ENCODE results near the gene SOWAHB. TPM values are rescaled to one million over a fixed set of nuclear protein-coding genes. Genes with fewer than 3 reads are reported as not detected.

The SOWAHB gene
- total and polyA plus RNA-seq, 2 of the 8 experiments (the other 6 are each of a cell fraction or from before 2014, with no cell fraction given): 0.15 to 0.65 TPM

DNA sequence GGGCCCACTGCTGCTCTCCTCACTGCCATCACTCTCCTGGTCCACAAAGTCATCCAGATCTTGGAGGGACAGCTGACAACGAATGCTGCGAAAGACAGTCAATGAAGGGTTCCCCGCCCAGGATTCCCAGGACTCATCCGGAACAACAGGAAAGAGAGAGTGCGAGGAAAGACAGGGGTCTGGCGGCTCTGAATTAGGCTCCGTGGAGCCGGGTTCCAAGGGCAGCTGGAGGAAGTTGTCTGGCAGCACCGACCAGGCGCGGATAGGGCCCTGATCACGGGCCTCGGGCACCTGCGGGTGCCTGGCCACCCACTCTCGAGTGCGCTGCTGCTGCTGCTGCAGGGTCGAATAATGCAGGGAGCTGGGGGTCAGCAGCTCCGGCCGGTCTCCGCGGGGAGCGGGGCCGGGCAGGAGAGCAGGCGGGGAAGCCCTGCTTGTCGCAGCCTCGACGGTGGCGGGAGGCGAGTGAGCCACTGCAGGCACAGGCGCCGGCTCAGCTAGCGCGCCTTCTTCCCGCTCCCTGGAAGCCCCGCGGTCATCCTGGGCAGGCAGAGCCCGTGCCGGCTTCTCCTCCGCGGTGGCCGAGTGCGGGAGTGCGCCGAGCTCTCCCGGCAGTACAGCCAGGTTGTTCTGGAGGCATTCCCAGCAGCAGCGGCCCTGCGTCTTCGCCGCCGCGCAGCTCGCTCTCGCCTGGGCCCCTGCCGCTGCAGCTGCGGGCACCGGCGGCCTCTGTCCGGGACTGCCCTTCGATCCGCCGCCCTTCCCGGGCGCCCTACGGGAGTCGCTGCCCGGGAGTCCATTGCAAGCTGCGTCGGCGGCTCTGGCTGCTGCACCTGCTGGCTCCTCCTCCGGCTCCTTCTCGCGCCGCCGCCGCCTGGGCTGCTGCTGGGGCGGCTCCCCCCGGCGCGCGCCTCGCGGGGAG lies 1.1 kb downstream of the SOWAHB start:
- H3K9ac ChIP-seq (replicated peaks in 1 of 4; ENCODE audit: extremely low read depth in 1 of 4, low read depth in 3 of 4, low read length in 3 of 4): no peak overlapping the region
- no peak overlapping the region for H2BK5ac ChIP-seq (ENCODE audit: low read depth, low read length)
- H3K79me2 ChIP-seq (ENCODE audit: control insufficient read depth in 1 of 2, insufficient read depth in 2 of 2, low read length in 2 of 2): no peaks in the 10 kb centered on the region
- no peaks in the 10 kb centered on the region for H3K36me3 ChIP-seq (ENCODE audit: control insufficient read depth in 2 of 4, insufficient read depth in 4 of 4, low read length in 3 of 4)
- 4% methylated on average over 62 of the region's 82 CpGs; no CpG with 5 or more reads in 1 of the 2 experiments for WGBS, 2 experiments (ENCODE audit: extremely low coverage in 1 of 2, insufficient coverage in 1 of 2, insufficient read length in 1 of 2, insufficient replicate concordance in 2 of 2, low coverage in 1 of 2, low lambda C conversion rate in 2 of 2, missing lambda C conversion rate in 1 of 2)
- H4K20me1 ChIP-seq (replicated peaks in 1 of 2; ENCODE audit: control insufficient read depth in 1 of 2, insufficient read depth in 2 of 2, low read length in 2 of 2): no peaks in the 10 kb centered on the region
- no peak overlapping the region for H3K23ac ChIP-seq (ENCODE audit: insufficient read length)
- peak overlapping the region; percentile 65 to 98 for H3K4me2 ChIP-seq (ENCODE audit: insufficient read depth in 1 of 2, low read depth in 2 of 2, low read length in 2 of 2)
- no peak overlapping the region for H3K27ac ChIP-seq (ENCODE audit: low read depth, low read length)
- FAIRE-seq: no peak
- H2AK5ac ChIP-seq (ENCODE audit: low read depth, low read length): no peak overlapping the region
- H3K4ac ChIP-seq (replicated peaks; ENCODE audit: insufficient read length, low read depth, low read length): no peak overlapping the region
- no peak overlapping the region for H4K5ac ChIP-seq (ENCODE audit: insufficient read length, low read depth, low read length)
- peaks cover 0 to 2% (median 2%) of the 10 kb centered on the region in 4 experiments; a peak in 5 of 7 replicates for H3K4me1 ChIP-seq (replicated peaks in 1 of 4; ENCODE audit: control insufficient read depth in 3 of 4, insufficient read depth in 4 of 4, low read length in 3 of 4)
- H2BK20ac ChIP-seq (ENCODE audit: low read length): no peak overlapping the region
- H2AFZ ChIP-seq (ENCODE audit: low read length): peak overlapping the region; percentile 77; the same call in 1 of the 2 replicates
- DNase-seq (ENCODE audit: low read depth in 1 of 2, low spot score in 2 of 2): no peak
- H3K18ac ChIP-seq (ENCODE audit: extremely low read depth, low read length): no peak overlapping the region
- H3K14ac ChIP-seq (ENCODE audit: insufficient read length): no peak overlapping the region
- no peak overlapping the region for H4K91ac ChIP-seq (replicated peaks; ENCODE audit: insufficient read length, low read length)
- H2BK15ac ChIP-seq (ENCODE audit: low read length): no peak overlapping the region
- no peak overlapping the region for H2BK120ac ChIP-seq (replicated peaks; ENCODE audit: low read depth, low read length)
- peaks cover 20 to 51% (median 44%) of the 10 kb centered on the region in 4 experiments for H3K27me3 ChIP-seq (replicated peaks in 1 of 4; ENCODE audit: control insufficient read depth in 3 of 4, extremely low read depth in 1 of 4, insufficient read depth in 3 of 4, low read length in 3 of 4)
- H3K79me1 ChIP-seq (ENCODE audit: low read depth, low read length): no peaks in the 10 kb centered on the region
- H2BK12ac ChIP-seq (ENCODE audit: low read depth, low read length): no peak overlapping the region
- CTCF ChIA-PET (ENCODE audit: partially characterized antibody): interaction anchor here (0.6 to 2.6 kb wide), 10 partner anchors 8 to 336 kb away, joined by 3 to 13 read pairs (median 4); partner anchors contain the start of gene SEPTIN11
- H3K23me2 ChIP-seq (ENCODE audit: low read depth, low read length): peaks cover 16% of the 10 kb centered on the region; the same call in 1 of the 2 replicates
- no peak overlapping the region for H3K56ac ChIP-seq (replicated peaks; ENCODE audit: insufficient read length, low read depth, low read length)
- H3K4me3 ChIP-seq (ENCODE audit: extremely low read depth in 1 of 4, insufficient read depth in 2 of 4, low read depth in 3 of 4, low read length in 4 of 4): peak overlapping the region; percentile 47 to 75 (median 61)
- POLR2A ChIA-PET (ENCODE audit: partially characterized antibody): interaction anchor here (0.8 to 1.5 kb wide), 2 partner anchors 53 to 73 kb away, joined by 3 to 4 read pairs; partner anchors contain the start of gene SEPTIN11
- no peaks in the 10 kb centered on the region; a peak in 1 of 4 replicates for H3K9me3 ChIP-seq (ENCODE audit: insufficient read depth in 2 of 2, low read depth in 1 of 2, low read length in 1 of 2)
- peak overlapping the region; percentile 31; the same call in 1 of the 2 replicates for H4K8ac ChIP-seq (ENCODE audit: extremely low read depth, insufficient read depth, low read length)
- TF ChIP-seq, protein P1, sequence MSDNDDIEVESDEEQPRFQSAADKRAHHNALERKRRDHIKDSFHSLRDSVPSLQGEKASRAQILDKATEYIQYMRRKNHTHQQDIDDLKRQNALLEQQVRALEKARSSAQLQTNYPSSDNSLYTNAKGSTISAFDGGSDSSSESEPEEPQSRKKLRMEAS (IDR thresholded peaks at IDR 0.05): peak; percentile 94
- TF ChIP-seq BRCA1 (IDR thresholded peaks at IDR 0.05; ENCODE audit: low read depth, low read length): no peak
- TF ChIP-seq BACH1 (IDR thresholded peaks at IDR 0.05; ENCODE audit: low read length): no peak
- no peak for TF ChIP-seq ZNF274 (IDR thresholded peaks at IDR 0.05; ENCODE audit: borderline replicate concordance, extremely low read depth, low read length)
- TF ChIP-seq HDAC2 (IDR thresholded peaks at IDR 0.05; ENCODE audit: borderline replicate concordance in 1 of 2, low read depth in 2 of 2, low read length in 2 of 2): no peak
- TF ChIP-seq POU5F1 (IDR thresholded peaks at IDR 0.05; ENCODE audit: low read depth, low read length): no peak
- TF ChIP-seq SRF (IDR thresholded peaks at IDR 0.05; ENCODE audit: low read depth, low read length): no peak
- TF ChIP-seq KDM5A (IDR thresholded peaks at IDR 0.05; ENCODE audit: low read length): no peak
- no peak for TF ChIP-seq SIX5 (IDR thresholded peaks at IDR 0.05; ENCODE audit: low read depth, low read length)
- TF ChIP-seq RNF2 (IDR thresholded peaks at IDR 0.05; ENCODE audit: borderline replicate concordance, low read depth, low read length, missing control alignments, poor library complexity, severe bottlenecking): no peak
- no peak for TF ChIP-seq SP1 (IDR thresholded peaks at IDR 0.05; ENCODE audit: low read depth, low read length)

Measured in H1 (cell line).